Amygdala (tissue), 56 donors: ENCODE results near the gene CPNE8.
"Not testable (repeated sequence)": the region's sequence is repeated elsewhere in the genome, so short reads cannot be mapped to it uniquely, and the experiment has no call there.

Experiments
- DNase-seq, 56 donors: peaks; one replicate each; lab custom pipeline; 2025; lab: John Stamatoyannopoulos, UW

The CPNE8 gene

DNA sequence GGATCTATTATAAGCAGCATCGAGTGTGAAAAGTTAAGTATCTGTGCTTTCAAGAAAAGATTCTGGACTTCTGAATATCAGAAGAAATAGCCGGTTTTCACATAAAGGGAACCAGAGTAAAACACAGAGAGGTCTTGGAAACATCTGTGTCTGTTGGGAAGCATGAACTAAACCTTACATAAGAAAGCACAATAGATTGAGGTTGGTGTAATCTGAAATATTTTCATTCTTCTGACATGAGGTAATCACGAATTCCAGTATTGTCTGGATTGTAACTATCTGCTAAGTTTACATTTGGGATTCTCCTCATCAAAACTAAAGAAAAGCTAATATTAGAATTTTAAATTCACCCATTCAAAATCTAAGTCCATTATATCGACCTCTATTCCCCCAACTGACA, 161.3 kb downstream of the CPNE8 start:
- no peak for DNase-seq

DNA sequence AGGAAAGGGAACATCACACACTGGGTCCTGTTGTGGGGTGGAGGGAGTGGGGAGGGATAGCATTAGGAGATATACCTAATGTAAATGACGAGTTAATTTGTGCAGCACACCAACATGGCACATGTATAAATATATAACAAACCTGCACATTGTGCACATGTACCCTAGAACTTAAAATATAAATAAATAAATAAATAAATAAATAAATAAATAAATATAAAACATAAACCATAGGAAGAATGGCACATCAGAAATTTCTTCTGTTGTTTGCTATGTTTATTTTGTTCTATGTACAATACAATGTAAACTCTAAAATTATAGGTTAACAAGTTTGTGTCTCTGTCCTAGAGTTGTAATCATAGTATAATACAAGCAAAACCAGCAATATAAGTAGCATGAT, 162.9 kb downstream of the CPNE8 start:
- DNase-seq, result not testable (repeated sequence)

GRCh38 chr12:38736821-38737220, 168.6 kb downstream of the CPNE8 start:
- DNase-seq, result no peak

DNA sequence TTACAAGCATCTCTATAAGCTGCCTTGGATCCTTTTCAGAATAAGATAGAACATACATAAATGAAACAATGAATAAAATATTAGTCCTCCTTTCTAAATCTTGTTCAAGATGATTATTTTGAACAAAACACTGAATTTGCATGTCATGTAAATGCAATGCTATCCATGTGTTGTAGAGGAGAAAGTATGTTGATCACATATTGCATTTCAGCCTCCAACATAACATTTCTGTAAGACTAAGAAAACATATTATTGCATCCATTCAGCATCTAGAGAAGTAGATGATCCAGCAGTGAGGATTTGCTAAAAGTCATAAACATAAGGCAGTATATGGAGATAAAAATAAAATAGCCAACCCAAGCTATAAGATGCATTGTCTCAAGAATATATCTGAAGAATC, 172.6 kb downstream of the CPNE8 start:
- no peak for DNase-seq

- DNase-seq, result no peak
These were observed 176.5 kb downstream of the CPNE8 start for GRCh38 chr12:38728894-38729293.

GRCh38 chr12:38721611-38722252, 183.7 kb downstream of the CPNE8 start:
- no peak for DNase-seq

GRCh38 chr12:38720661-38721060, 184.7 kb downstream of the CPNE8 start:
- no peak for DNase-seq

- DNase-seq, result no peak
These were observed 192.1 kb downstream of the CPNE8 start for GRCh38 chr12:38713294-38713693.

GRCh38 chr12:38711054-38711453, 194.3 kb downstream of the CPNE8 start:
- no peak for DNase-seq

DNA sequence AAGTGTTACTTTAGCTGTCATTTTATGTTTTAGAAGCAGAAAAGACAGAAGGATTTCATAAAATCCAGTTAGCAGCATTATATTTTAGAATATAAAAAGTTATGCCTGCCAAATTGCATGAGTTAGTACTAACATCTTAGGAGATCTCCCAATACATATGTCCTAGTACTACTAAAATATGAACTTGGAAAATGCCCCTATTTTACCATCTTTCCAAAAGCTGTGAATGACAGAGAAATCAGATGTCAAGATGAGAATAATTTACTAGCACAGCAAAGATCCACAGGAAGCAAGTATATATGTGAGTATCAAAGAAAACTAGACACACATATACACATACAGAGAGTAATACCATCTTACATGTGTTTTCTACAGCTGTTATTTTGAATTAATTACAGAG, 196.9 kb downstream of the CPNE8 start:
- DNase-seq, result no peak

DNA sequence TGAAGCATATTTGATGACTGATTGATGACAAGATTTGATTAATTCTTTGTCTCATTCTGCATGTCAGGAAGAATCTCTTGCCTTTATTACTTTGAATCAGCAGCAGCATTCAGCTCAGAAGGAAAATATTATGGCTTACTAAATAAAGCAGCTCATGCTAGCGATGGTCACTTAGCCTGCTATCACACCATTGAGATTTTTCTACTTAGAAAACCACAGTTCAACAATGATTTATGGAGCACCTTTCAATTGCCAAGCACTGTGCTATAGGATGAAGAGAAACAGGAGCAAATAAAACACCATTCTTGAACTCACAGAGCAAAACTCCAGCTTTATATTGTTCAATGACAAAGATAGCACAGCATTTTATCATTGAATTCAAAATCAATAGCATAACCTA, 197.7 kb downstream of the CPNE8 start:
- DNase-seq, result no peak

DNA sequence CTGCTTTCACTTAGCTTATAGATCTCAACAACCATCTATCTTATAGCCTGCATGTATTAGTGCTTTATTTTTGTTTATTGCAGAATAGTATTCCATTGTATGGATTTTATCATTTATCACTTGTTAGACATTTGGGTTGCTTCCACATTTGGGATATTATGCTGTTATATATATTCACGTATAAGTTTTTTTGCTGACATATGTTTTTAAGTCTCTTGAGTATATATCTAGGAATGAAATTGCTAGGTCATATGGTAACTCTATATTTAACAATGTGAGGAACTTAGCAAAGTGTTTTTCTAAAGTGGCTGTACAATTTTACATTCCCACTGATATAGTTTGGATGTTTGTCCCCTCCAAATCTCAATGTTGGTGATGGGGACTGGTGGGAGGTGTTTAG, 208.1 kb downstream of the CPNE8 start:
- DNase-seq, result no peak

DNA sequence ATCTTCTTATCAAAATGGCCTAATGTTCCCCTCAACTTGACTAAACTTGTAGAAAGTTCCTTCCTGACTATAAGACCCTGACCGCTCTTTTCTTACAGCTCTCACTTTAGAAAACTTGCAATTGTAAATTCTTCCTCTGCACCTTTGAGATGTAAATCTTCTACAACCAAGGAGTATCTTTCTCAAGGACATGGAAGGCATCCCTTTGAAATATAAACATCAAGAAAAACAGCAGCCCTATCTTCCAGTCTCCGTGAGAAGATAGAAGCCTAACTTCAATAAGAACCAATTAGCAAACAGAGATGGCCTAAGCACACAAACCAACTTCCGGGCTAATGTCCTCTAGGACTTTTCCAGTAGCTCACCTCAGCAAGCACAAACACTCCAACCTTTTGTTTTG, 210.3 kb downstream of the CPNE8 start:
- no peak for DNase-seq

DNA sequence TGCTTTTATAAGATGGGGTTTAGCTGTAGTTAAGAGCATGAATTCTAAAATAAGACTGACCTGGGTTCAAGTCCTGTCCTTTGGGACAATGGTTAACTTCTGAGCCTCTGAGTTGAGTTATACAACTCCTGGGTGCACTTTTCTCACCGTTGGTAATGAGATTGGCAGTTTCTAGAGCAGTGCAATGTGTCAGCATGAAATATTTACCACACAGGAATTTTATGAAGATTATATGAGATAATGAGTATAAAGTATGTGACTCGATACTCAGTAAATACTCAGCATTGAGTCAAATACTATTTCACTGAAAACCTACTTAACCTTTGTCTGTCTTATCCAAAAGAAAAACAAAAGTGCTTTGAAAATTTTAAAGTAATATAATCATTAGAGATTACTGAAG, 214.2 kb downstream of the CPNE8 start:
- no peak for DNase-seq

DNA sequence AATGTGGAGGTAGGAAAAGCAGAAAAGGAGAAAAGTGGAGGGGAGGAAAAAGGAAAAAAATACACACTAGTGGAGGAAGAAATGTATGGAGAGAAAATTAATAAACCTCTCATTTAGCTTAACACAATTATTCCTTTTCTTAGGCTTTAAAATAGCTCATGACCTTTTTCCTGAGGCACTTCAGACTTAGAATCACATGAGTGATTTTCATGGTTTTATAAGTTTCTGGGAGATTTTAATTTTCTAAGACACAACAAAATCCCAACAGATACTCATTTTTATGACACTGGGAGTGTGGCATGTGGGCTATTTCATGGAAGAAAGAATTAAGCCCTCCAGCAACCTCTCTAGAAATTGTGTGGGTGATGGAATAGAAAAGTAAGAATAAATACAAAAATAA, 214.7 kb downstream of the CPNE8 start:
- no peak for DNase-seq

DNA sequence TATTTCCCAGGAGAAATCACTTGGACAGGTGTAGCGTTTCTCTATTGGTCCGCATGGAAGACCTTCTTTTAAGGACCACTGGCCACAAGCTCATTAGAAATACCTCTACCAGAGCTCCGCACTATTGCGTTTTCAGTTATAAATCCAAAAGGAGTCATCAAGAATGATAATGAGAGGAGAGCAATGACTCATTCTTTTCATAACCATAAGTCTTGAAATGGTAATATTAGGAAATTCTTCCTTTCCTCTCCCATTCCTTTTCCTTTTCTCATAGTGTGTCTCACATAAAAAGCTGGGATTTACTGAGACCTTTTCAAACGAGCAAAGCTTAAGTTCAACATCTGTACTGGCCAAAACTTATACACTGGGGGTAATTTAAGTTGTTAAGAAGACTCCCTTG, 215.7 kb downstream of the CPNE8 start:
- no peak for DNase-seq

DNA sequence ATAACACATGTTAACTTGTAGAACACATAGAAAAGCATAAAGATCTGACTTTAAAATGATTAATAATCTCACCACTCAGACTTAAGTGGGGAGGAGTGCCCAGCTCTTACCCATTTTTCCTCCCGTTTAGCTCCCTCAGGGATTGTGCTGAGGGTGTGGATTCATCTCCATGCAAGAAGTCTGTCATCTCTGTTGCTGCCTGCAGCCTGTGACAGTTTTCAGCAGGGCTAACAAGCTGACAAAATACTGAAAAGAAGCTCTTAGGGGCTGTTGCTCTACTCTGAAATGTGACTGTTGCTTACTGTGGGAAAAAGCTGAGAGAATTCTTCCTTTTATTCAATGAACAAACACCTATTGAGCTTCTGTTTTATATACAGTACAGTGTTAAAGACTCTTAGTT, 216.2 kb downstream of the CPNE8 start:
- DNase-seq, result no peak

DNA sequence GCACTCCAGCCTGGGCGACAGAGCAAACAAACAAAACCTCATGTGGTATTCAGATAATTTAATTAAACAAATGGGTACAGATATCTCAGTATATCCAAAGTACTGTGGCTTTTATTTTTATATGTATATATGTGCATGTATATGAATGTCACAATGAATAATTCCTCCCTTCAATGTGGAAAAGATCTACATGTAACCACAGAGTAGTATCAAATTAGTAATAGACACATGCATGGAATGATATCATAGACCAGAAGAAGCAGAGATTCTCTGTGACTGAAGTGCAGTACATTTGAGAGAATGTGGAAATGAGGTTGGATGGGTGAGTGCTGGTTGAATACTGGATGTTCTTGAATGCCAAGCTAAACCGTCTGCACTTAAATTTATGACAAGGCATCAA, 222.9 kb downstream of the CPNE8 start:
- DNase-seq, result no peak

DNA sequence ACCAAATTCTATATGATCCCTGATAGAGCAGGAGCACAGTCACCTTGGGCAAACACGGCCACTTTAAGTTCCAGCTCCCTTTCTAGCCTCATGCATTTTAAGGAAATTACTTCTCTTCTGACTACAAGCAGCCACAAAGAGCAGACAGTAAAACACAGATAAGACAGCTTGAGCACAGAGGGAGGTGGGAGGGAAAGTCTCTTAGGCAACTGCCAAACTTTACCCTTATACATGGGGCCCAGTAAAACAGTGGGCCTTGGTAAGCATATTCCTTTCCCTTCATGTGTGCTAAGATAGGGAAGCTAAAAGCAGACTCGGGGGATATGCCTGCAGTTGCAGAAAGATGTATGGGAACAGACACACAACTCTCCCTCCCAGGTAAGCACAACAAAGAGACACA, 235.9 kb downstream of the CPNE8 start:
- no peak for DNase-seq

- DNase-seq, result no peak
These were observed 236.3 kb downstream of the CPNE8 start for GRCh38 chr12:38669081-38669480.

DNA sequence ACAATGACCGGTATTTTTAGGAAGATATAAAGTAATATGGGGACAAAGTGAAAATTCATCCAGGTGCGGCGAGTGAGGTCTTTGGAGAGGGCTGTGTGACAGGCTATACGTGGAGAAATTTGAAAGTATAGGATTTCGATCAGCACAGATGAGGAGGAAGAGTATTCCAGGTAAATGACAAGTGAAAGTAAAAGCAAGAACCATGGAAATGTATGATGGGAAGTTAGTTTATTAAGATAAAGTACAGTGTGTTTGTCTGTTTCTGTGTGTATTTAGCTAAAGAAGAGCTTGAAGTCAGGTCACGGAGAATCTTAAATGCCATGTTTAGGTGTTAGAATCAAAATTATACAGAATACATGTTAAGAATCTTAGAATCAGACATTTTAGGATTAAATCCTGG, 239.0 kb downstream of the CPNE8 start:
- DNase-seq, result no peak

DNA sequence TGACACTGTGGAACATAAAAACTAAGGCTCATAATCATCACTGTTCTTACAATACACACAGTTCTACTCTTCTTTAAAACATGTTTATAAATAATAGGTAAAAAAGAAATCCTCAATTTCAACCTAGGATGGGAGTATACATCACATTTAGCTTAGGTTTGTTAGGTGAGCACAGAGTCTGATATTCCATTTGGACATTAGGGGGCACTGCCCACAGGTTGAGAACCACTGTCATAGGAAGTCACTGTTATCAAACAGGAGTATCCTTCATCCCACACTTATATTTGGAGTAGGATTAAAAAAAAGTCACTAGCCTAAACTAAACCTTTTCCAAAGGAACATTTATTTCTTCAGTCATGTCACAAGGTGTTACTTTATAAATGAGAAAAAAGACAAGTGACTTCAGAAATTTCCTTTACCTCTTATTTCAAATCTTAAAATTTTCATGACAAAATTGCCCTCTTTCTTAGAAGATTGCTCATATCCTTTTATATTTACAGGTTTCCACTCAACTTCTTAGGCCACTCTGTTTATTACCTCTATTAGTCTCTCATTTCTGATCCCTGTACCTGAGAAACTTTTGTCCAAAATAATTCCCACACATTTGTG, 240.6 kb downstream of the CPNE8 start:
- no peak for DNase-seq

DNA sequence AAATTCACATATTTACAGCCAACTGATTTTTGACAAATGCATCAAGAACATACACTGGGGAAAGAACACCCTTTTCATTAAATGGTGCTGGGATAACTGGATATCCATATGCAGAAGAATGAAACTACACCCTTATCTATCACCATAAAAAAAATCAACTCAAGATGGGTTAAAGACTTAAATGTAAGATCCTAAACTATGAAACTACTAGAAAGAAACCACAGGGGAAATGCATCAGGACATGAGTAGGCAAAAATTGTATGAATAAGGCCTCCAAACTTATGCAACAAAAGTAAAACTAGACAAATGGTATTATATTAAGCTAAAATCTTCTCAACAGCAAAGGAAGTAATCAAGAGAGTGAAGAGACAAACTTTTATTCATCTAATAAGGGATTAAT, 242.6 kb downstream of the CPNE8 start:
- no peak for DNase-seq
